Measurements from ENCODE around the gene EXOC3L2.

DNA sequence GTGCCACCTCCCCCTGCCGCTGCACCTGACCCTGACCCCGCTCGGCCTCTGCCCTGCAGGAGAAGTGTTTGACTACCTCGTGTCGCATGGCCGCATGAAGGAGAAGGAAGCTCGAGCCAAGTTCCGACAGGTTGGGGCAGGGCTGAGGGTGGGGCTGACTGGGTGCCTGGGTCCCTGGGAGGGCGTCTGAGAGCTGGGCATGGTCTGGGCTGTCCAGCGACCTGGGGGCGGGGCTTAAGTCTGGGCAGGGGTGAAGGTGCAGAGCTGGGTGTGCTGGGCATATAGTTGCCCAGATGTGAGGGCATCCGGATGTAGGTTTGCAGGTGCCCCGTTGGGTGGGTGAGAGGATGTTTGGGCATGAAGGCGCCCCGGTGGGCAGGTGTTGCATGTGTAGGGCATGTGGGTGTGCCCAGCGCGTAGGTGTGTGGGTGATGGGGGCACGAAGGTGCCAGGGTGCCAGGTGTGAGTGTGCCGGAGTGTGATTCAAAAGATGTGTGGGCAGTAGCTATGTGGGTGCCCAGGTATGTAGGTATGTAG is 19.6 kb upstream of the EXOC3L2 start:
- TF ChIP-seq, protein P1, sequence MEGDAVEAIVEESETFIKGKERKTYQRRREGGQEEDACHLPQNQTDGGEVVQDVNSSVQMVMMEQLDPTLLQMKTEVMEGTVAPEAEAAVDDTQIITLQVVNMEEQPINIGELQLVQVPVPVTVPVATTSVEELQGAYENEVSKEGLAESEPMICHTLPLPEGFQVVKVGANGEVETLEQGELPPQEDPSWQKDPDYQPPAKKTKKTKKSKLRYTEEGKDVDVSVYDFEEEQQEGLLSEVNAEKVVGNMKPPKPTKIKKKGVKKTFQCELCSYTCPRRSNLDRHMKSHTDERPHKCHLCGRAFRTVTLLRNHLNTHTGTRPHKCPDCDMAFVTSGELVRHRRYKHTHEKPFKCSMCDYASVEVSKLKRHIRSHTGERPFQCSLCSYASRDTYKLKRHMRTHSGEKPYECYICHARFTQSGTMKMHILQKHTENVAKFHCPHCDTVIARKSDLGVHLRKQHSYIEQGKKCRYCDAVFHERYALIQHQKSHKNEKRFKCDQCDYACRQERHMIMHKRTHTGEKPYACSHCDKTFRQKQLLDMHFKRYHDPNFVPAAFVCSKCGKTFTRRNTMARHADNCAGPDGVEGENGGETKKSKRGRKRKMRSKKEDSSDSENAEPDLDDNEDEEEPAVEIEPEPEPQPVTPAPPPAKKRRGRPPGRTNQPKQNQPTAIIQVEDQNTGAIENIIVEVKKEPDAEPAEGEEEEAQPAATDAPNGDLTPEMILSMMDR (IDR thresholded peaks at IDR 0.05; ENCODE audit: insufficient read depth, low read length, poor library complexity, severe bottlenecking) = no peak
- TF ChIP-seq EZH2phosphoT487 (conservative IDR thresholded peaks at IDR 0.05; ENCODE audit: low read length) = no peak

Data from SU-DHL-6 (cell line).